ENCODE results near the gene WDR59. TPM values are rescaled to one million over a fixed set of nuclear protein-coding genes. Genes with fewer than 3 reads are reported as not detected.

The WDR59 gene
- total and polyA plus RNA-seq, 9 of the 15 experiments (the other 6 are each of a cell fraction or from before 2014, with no cell fraction given): 12.7 to 126 (median 34.7) TPM

DNA sequence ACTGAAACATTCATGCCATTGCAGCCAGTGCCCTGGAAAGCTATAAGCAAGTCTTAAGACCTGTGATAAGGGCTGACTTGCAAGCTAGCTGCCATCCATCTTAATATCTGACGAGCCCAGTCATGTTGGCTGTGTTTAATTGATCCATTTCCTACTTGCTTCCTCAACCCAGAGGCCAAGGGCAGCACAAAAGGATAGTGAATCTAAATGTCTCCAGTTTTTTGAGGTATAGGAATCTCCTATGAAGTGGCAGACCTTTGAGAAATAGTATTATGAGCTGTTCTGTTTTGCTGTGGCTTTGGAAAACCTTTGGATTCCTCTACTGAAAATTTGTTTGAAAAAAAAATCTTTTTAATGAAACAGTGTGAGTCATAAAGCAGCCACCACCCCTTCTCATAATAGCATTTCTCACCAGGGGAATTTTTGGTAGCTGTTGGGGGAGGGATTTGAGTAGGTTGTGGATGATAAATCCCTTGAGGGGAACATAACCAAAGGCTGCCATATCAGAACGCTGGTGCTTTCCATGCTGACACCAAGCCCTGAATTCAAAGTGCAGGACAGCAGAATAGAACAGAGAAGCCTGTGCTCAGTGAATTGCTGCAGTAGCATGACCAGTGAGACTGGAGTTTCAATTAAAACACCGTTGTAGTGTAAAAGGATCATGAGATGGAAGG, 26.8 kb upstream of the WDR59 start (continued):
- TF ChIP-seq ZNF707 (CRISPR knock-in tag; conservative IDR thresholded peaks at IDR 0.05) (no peak), ARID2 (IDR thresholded peaks at IDR 0.05) (no peak), KAT2B (IDR thresholded peaks at IDR 0.05; ENCODE audit: low read depth, low read length) (no peak), STAG1 (CRISPR knock-in tag; IDR thresholded peaks at IDR 0.05; ENCODE audit: borderline replicate concordance) (no peak), PHTF2 (CRISPR knock-in tag; IDR thresholded peaks at IDR 0.05) (no peak), ZSCAN32 (CRISPR knock-in tag; IDR thresholded peaks at IDR 0.05) (no peak), NR2C1 (IDR thresholded peaks at IDR 0.05) (no peak), NR2C1 (tag; IDR thresholded peaks at IDR 0.05) (no peak), LCOR (CRISPR knock-in tag; IDR thresholded peaks at IDR 0.05) (no peak), TFAM (CRISPR knock-in tag; conservative IDR thresholded peaks at IDR 0.05) (no peak), GATAD2B (IDR thresholded peaks at IDR 0.05; ENCODE audit: borderline replicate concordance) (no peak)
- TF ChIP-seq, protein P1, sequence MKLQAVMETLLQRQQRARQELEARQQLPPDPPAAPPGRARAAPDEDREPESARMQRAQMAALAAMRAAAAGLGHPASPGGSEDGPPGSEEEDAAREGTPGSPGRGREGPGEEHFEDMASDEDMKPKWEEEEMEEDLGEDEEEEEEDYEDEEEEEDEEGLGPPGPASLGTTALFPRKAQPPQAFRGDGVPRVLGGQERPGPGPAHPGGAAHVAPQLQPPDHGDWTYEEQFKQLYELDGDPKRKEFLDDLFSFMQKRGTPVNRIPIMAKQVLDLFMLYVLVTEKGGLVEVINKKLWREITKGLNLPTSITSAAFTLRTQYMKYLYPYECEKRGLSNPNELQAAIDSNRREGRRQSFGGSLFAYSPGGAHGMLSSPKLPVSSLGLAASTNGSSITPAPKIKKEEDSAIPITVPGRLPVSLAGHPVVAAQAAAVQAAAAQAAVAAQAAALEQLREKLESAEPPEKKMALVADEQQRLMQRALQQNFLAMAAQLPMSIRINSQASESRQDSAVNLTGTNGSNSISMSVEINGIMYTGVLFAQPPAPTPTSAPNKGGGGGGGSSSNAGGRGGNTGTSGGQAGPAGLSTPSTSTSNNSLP (IDR thresholded peaks at IDR 0.05; ENCODE audit: borderline replicate concordance, low read depth, low read length): 0 out of 2 replicates have a peak, but pooled peaks have one; percentile 38
- TF ChIP-seq, protein P2, sequence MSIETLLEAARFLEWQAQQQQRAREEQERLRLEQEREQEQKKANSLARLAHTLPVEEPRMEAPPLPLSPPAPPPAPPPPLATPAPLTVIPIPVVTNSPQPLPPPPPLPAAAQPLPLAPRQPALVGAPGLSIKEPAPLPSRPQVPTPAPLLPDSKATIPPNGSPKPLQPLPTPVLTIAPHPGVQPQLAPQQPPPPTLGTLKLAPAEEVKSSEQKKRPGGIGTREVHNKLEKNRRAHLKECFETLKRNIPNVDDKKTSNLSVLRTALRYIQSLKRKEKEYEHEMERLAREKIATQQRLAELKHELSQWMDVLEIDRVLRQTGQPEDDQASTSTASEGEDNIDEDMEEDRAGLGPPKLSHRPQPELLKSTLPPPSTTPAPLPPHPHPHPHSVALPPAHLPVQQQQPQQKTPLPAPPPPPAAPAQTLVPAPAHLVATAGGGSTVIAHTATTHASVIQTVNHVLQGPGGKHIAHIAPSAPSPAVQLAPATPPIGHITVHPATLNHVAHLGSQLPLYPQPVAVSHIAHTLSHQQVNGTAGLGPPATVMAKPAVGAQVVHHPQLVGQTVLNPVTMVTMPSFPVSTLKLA (conservative IDR thresholded peaks at IDR 0.05): no peak
